Endothelial cell of umbilical vein (primary cell): Measurements from ENCODE around the gene SINHCAF. TPM values are rescaled to one million over a fixed set of nuclear protein-coding genes. Genes with fewer than 3 reads are reported as not detected.

ENCODE experiments used
- BruUV-seq: library from RNA; stranded (reverse); fragments of 400-500 nt; replicated peaks from 2 replicates; lab custom pipeline; 2021; lab: Mats Ljungman, UMichigan
- CTCF ChIA-PET: fragments of 300-600, 350-600 bp; sonication (Branson Sonifier 250); formaldehyde crosslinking; loops from one replicate; lab custom pipeline; 2021; ENCODE audit warnings: antibody characterized with exemption, inconsistent platforms; lab: Charles Lee
- POLR2A ChIA-PET: fragments of 300-600, 350-600 bp; sonication (Branson Sonifier 250); formaldehyde crosslinking; loops from one replicate; lab custom pipeline; 2021; ENCODE audit warnings: antibody characterized with exemption, inconsistent platforms; lab: Charles Lee
- DNase-seq: peaks from one replicate; pipeline ENCODE4 v3.0.0-alpha.2; 2011; ENCODE audit warnings: low read depth, low spot score
- FAIRE-seq: peaks from 2 replicates; lab custom pipeline; 2011; peaks lifted over from hg19 to GRCh38; lab: Jason Lieb, UNC
- H2AFZ ChIP-seq: 2 replicates; pipeline ENCODE4 v1.6.0; 2012; ENCODE audit warnings: low read depth, low read length, control low read depth, inconsistent platforms
- H3K27ac ChIP-seq: 2 replicates; pipeline ENCODE4 v1.5.1; 2011; ENCODE audit warnings: low read depth, mild to moderate bottlenecking, control low read depth, low read length, moderate library complexity; ENCODE audit not compliant: insufficient read depth
- H3K27me3 ChIP-seq, 2 experiments: 2 replicates each; pipeline versions ENCODE4 v1.6.0 to v1.6.1; 2011; ENCODE audit warnings: low read length in 2 of 2, mixed read lengths in 1 of 2; ENCODE audit not compliant: control insufficient read depth in 2 of 2, insufficient read depth in 2 of 2
- H3K36me3 ChIP-seq, 2 experiments: 2 replicates in 1 of 2; 3 replicates in 1 of 2; pipeline ENCODE4 v1.5.1; 2011; ENCODE audit warnings: low read length in 2 of 2, mild to moderate bottlenecking in 1 of 2, moderate library complexity in 1 of 2; ENCODE audit not compliant: control insufficient read depth in 2 of 2, insufficient read depth in 2 of 2; ENCODE audit errors: extremely low read depth in 1 of 2
- H3K4me1 ChIP-seq: 3 replicates; pipeline ENCODE4 v1.5.1; 2011; ENCODE audit warnings: mild to moderate bottlenecking, low read length; ENCODE audit not compliant: control insufficient read depth, insufficient read depth; ENCODE audit errors: extremely low read depth
- H3K4me2 ChIP-seq: 2 replicates; pipeline ENCODE4 v1.6.1; 2011; ENCODE audit warnings: low read length, control low read depth, mixed read lengths; ENCODE audit not compliant: insufficient read depth
- H3K4me3 ChIP-seq, 3 experiments: fragments of 200-600 bp in 1 of 3; sonication (generic), shearing (Covaris generic) in 1 of 3; replicated peaks in 1 of 3; 2 replicates each; pipeline ENCODE4 v1.5.1; 2011 to 2016; ENCODE audit warnings: control low read depth in 3 of 3, low read length in 3 of 3, mild to moderate bottlenecking in 2 of 3, inconsistent platforms in 1 of 3, low read depth in 1 of 3, moderate library complexity in 1 of 3; ENCODE audit not compliant: insufficient read depth in 1 of 3
- H3K79me2 ChIP-seq: 2 replicates; pipeline ENCODE4 v1.6.0; 2012; ENCODE audit warnings: low read length, inconsistent platforms; ENCODE audit not compliant: control insufficient read depth, insufficient read depth
- H3K9ac ChIP-seq: replicated peaks from 2 replicates; pipeline ENCODE3; 2011; ENCODE audit warnings: low read length, control low read depth; ENCODE audit not compliant: insufficient read depth; ENCODE audit errors: extremely low read depth
- H3K9me1 ChIP-seq: replicated peaks from 3 replicates; pipeline ENCODE4 v1.6.0; 2011; ENCODE audit warnings: mild to moderate bottlenecking, low read length; ENCODE audit not compliant: control insufficient read depth, insufficient read depth; ENCODE audit errors: extremely low read depth
- H3K9me3 ChIP-seq: replicated peaks from 2 replicates; pipeline ENCODE4 v1.5.1; 2012; ENCODE audit warnings: low read length, inconsistent platforms; ENCODE audit not compliant: control insufficient read depth, insufficient read depth
- H4K20me1 ChIP-seq: replicated peaks from 2 replicates; pipeline ENCODE3; 2011; ENCODE audit warnings: mild to moderate bottlenecking, low read length; ENCODE audit not compliant: control insufficient read depth, insufficient read depth; ENCODE audit errors: extremely low read depth
- FOS ChIP-seq: IDR thresholded peaks from 2 replicates; pipeline ENCODE4 v1.6.1; 2011; ENCODE audit warnings: mild to moderate bottlenecking, low read length, moderate library complexity, borderline replicate concordance; ENCODE audit not compliant: insufficient read depth
- GATA2 ChIP-seq: IDR thresholded peaks from 2 replicates; pipeline ENCODE4 v1.7.0; 2011; ENCODE audit warnings: low read depth, mild to moderate bottlenecking, moderate library complexity, mixed read lengths, low read length; ENCODE audit not compliant: insufficient read length, insufficient read depth
- JUN ChIP-seq: IDR thresholded peaks from 2 replicates; pipeline ENCODE4 v1.6.1; 2011; ENCODE audit warnings: borderline replicate concordance, low read depth; ENCODE audit not compliant: insufficient read length, insufficient read depth
- MAX ChIP-seq: IDR thresholded peaks from 2 replicates; pipeline ENCODE4 v1.6.1; 2011; ENCODE audit not compliant: insufficient read depth, insufficient read length
- MYC ChIP-seq: IDR thresholded peaks from one replicate; pipeline ENCODE4 v1.6.1; 2011; ENCODE audit warnings: mild to moderate bottlenecking, low read depth, low read length
- POLR2A ChIP-seq: IDR thresholded peaks from 2 replicates; pipeline ENCODE4 v1.6.1; 2012; ENCODE audit warnings: low read depth, mild to moderate bottlenecking, control low read depth, low read length
- dilution Hi-C: fragments of 300-500 bp; cut with MboI; formaldehyde crosslinking; loops from one replicate; pipeline ENCODE4 v1.15.0; 2019; ENCODE audit warnings: low sequenced_read_pairs; ENCODE audit not compliant: extremely low pct_ligation_motif_present
- intact Hi-C: fragments of 100-400 bp; cut with micrococcal nuclease; formaldehyde crosslinking; loops from one replicate; pipeline ENCODE4 v1.10.0; 2022
- polyA plus RNA-seq, 4 experiments: library from polyadenylated mRNA; depleted of rRNA in 3 of 4; stranded (reverse) in 3 of 4; unstranded in 1 of 4; fragments of >200 nt; gene quantifications; 2 replicates each; pipeline versions ENCODE4 v1.2.1 to v1.2.3, GENCODE V29; 2011 to 2012; ENCODE audit warnings: missing spikeins in 1 of 4
- total RNA-seq: library from RNA; stranded (reverse); gene quantifications from 2 replicates; pipeline ENCODE4 v1.2.3, GENCODE V29; 2021
- TF ChIP-seq, protein P1 (sequence below), 2 donors: IDR thresholded peaks; 1 replicate in 1 of 2; 2 replicates in 1 of 2; pipeline ENCODE4 v1.5.1; 2011; ENCODE audit warnings: low read length in 2 of 2, mild to moderate bottlenecking in 2 of 2, moderate library complexity in 2 of 2, control low read depth in 1 of 2, inconsistent platforms in 1 of 2, low read depth in 1 of 2; ENCODE audit not compliant: insufficient read depth in 1 of 2; ENCODE audit errors: extremely low read depth in 1 of 2

Gene SINHCAF
- total and polyA plus RNA-seq, 2 donors (not counting 3 experiments of a cell fraction or from before 2014, with no cell fraction given): 19.3 to 83.4 TPM

GRCh38 chr12:31278832-31279231 lies 47.1 kb downstream of the SINHCAF start:
- CTCF ChIA-PET: no interaction called here
- H3K4me2 ChIP-seq: no peak overlapping the region
- H3K4me1 ChIP-seq: no peaks in the 10 kb centered on the region
- H3K9me3 ChIP-seq: no peaks in the 10 kb centered on the region
- no TSS peak for BruUV-seq
- dilution Hi-C loops: no loop called here
- POLR2A ChIA-PET: no interaction called here
- FAIRE-seq: no peak
- no peaks in the 10 kb centered on the region for H3K27me3 ChIP-seq
- no peaks in the 10 kb centered on the region for H3K9me1 ChIP-seq
- TF ChIP-seq POLR2A (no peak), GATA2 (no peak), MYC (no peak), FOS (no peak), MAX (no peak), JUN (no peak)
- TF ChIP-seq, protein P1, sequence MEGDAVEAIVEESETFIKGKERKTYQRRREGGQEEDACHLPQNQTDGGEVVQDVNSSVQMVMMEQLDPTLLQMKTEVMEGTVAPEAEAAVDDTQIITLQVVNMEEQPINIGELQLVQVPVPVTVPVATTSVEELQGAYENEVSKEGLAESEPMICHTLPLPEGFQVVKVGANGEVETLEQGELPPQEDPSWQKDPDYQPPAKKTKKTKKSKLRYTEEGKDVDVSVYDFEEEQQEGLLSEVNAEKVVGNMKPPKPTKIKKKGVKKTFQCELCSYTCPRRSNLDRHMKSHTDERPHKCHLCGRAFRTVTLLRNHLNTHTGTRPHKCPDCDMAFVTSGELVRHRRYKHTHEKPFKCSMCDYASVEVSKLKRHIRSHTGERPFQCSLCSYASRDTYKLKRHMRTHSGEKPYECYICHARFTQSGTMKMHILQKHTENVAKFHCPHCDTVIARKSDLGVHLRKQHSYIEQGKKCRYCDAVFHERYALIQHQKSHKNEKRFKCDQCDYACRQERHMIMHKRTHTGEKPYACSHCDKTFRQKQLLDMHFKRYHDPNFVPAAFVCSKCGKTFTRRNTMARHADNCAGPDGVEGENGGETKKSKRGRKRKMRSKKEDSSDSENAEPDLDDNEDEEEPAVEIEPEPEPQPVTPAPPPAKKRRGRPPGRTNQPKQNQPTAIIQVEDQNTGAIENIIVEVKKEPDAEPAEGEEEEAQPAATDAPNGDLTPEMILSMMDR (IDR thresholded peaks at IDR 0.05; ENCODE audit: extremely low read depth in 1 of 2, insufficient read depth in 1 of 2, low read depth in 1 of 2, low read length in 2 of 2): no peak
- no peak overlapping the region for H3K4me3 ChIP-seq
- H3K27ac ChIP-seq: no peak overlapping the region
- DNase-seq: no peak
- peaks cover 4 to 6% of the 10 kb centered on the region in 2 experiments for H3K36me3 ChIP-seq
- no peaks in the 10 kb centered on the region for H3K79me2 ChIP-seq
- intact Hi-C loops: no loop called here
- no peak overlapping the region for H3K9ac ChIP-seq
- peaks cover 2% of the 10 kb centered on the region for H4K20me1 ChIP-seq
- H2AFZ ChIP-seq: no peak overlapping the region
